Endothelial cell (in vitro differentiated cells): Measurements from ENCODE around the gene BNIP5. TPM values are rescaled to one million over a fixed set of nuclear protein-coding genes. Genes with fewer than 3 reads are reported as not detected.

Source experiments
- DNase-seq: peaks from one replicate; pipeline ENCODE4 v3.0.0; 2021; ENCODE audit warnings: low spot score
- H3K27ac Mint-ChIP-seq: one replicate; pipeline ENCODE4 v1.8.0; 2021; ENCODE audit warnings: mixed read lengths, inconsistent platforms; ENCODE audit not compliant: unreplicated experiment
- H3K27me3 Mint-ChIP-seq: one replicate; pipeline ENCODE4 v1.8.0; 2021; ENCODE audit warnings: mild to moderate bottlenecking, moderate library complexity, mixed read lengths, inconsistent platforms; ENCODE audit not compliant: unreplicated experiment
- H3K36me3 Mint-ChIP-seq: one replicate; pipeline ENCODE4 v1.8.0; 2021; ENCODE audit warnings: mild to moderate bottlenecking, low read depth, mixed read lengths, inconsistent platforms; ENCODE audit not compliant: unreplicated experiment
- H3K4me1 Mint-ChIP-seq: one replicate; pipeline ENCODE4 v1.8.0; 2021; ENCODE audit warnings: mild to moderate bottlenecking, mixed read lengths, inconsistent platforms; ENCODE audit not compliant: unreplicated experiment
- H3K4me3 Mint-ChIP-seq: one replicate; pipeline ENCODE4 v1.8.0; 2021; ENCODE audit warnings: mild to moderate bottlenecking, mixed read lengths, inconsistent platforms; ENCODE audit not compliant: unreplicated experiment
- H3K9me3 Mint-ChIP-seq: one replicate; pipeline ENCODE4 v1.8.0; 2021; ENCODE audit warnings: mixed read lengths, inconsistent platforms; ENCODE audit not compliant: unreplicated experiment
- total RNA-seq: library from RNA; stranded (reverse); fragmentation: NEBNext Ultra II Directional; extraction: Animal tissue kit (Norgen Biotek cat#: 25700); gene quantifications from one replicate; pipeline ENCODE4 v1.2.1, GENCODE V29; 2021; ENCODE audit not compliant: unreplicated experiment
- TF ChIP-seq, protein P1 (sequence below): fragments of 200-600 bp; sonication (generic); IDR thresholded peaks from one replicate; pipeline ENCODE4 v1.5.0; 2021; ENCODE audit warnings: antibody characterized with exemption; ENCODE audit not compliant: unreplicated experiment

Gene BNIP5
- total RNA-seq, 1 donor from 2014 or later: not detected

DNA sequence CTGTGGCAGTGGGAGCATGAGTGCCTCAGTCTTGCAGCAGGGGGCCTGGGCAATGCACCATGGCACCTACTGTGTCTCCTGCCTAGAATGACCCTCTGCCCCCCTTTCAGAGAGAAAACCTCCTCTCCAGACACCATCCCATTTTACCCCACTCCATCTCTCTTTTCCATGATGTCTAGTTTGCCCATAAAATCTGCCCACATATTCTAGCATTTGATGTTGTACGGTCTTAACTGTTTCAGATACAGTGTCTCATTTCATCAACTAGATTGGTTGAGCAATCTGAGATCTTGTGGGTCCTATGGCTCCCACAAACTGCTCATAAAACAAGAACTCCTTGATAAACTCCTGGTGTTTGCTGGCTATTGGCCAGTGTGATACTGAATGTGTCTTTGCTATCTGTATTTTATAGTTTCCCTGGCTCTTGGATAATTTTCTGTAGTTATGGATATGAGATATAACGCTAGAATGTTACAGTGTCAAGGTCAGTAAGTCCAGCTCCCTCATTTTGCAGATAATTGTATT, 58.7 kb downstream of the BNIP5 start:
- no peak overlapping the region for H3K27ac Mint-ChIP-seq
- H3K4me1 Mint-ChIP-seq: no peaks in the 10 kb centered on the region
- H3K27me3 Mint-ChIP-seq: peaks cover 3% of the 10 kb centered on the region
- TF ChIP-seq, protein P1, sequence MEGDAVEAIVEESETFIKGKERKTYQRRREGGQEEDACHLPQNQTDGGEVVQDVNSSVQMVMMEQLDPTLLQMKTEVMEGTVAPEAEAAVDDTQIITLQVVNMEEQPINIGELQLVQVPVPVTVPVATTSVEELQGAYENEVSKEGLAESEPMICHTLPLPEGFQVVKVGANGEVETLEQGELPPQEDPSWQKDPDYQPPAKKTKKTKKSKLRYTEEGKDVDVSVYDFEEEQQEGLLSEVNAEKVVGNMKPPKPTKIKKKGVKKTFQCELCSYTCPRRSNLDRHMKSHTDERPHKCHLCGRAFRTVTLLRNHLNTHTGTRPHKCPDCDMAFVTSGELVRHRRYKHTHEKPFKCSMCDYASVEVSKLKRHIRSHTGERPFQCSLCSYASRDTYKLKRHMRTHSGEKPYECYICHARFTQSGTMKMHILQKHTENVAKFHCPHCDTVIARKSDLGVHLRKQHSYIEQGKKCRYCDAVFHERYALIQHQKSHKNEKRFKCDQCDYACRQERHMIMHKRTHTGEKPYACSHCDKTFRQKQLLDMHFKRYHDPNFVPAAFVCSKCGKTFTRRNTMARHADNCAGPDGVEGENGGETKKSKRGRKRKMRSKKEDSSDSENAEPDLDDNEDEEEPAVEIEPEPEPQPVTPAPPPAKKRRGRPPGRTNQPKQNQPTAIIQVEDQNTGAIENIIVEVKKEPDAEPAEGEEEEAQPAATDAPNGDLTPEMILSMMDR: no peak
- DNase-seq: no peak
- no peaks in the 10 kb centered on the region for H3K36me3 Mint-ChIP-seq
- no peak overlapping the region for H3K4me3 Mint-ChIP-seq
- H3K9me3 Mint-ChIP-seq: no peaks in the 10 kb centered on the region

DNA sequence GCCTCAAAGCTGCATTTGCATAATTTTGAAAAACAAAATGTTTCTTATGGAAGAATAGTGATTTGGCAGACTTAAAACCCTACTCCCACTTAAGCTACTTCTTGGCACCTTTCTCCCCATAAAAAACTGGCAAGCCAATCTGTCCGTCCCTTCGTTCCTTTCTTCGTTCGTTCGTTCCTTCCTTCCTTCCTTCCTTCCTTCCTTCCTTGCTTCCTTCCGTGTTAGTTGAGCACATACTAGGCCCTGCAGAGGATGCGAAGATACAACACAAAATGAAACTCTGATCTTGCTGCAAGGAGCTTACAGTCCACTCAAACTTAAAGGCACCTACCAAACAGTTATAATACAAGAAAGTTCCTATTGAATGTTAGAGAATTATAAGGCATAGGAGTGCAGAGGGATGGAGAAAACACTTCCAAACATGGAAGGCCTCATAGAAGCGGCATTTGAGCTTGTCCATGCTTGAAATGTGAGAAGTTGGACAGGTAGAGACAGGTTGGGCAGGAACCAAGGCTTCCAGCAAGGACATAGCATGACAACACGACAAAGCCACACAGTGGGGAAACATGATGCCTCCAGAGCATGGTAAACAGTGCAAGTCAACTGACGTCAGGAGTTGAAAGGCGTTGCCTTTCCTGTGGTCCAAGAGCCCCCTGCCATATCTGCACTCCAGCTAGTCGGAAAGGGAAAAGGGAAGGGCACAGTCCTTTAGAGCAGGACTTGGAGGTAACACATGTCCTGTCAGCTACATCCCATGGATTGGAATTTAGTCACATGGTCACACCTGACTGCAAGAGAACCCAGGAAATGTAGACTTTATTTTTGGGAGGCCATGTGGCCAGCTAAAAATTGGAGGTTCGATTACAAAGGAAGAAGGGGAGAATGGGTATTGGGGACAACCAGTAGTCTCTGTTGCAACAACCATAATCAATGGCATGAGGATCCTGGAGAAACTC, 59.8 kb downstream of the BNIP5 start:
- Mint-ChIP-seq H3K9me3 (no peaks in the 10 kb centered on the region), H3K4me3 (no peak overlapping the region), H3K4me1 (peaks cover 4% of the 10 kb centered on the region), H3K36me3 (no peaks in the 10 kb centered on the region), H3K27ac (no peak overlapping the region), H3K27me3 (peaks cover 5% of the 10 kb centered on the region)
- TF ChIP-seq, protein P1: no peak
- DNase-seq: no peak

DNA sequence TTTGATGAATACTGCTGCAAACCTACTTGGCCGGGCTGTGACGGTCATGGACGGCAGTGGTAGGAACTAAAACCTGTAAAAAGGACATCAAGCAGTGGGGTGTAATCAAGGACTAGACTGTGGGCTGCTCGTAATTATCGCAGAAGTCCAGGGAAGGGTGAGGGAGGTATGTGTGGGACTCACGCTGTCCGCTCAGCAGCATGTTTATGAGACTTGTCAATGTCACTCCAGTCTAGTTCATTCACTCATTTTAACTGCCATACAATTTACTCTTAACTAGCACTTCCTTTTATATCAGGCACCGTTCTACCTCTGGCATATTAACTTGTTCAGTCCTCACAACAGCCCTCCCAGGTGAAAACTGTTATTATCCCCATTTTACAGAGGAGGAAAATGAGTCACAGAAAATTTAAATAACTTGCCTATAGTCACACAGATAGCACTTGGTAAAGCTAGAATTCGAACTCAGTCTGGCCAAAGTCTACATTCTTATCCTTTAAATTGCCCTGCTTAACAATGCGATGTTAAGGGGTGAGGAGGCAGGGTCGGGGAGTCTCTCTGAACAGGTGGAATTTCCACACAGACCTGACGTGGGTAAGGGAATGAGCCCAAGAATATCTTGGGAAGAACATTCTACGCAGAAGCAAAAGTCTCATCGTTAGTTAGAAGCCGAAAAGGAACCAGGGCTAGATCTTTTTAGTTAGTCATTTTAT, 62.7 kb downstream of the BNIP5 start:
- Mint-ChIP-seq H3K4me3 (no peak overlapping the region), H3K4me1 (peaks cover 4% of the 10 kb centered on the region), H3K36me3 (peaks cover 4% of the 10 kb centered on the region), H3K27ac (no peak overlapping the region), H3K27me3 (peaks cover 5% of the 10 kb centered on the region), H3K9me3 (no peaks in the 10 kb centered on the region)
- TF ChIP-seq, protein P1: no peak
- no peak for DNase-seq

DNA sequence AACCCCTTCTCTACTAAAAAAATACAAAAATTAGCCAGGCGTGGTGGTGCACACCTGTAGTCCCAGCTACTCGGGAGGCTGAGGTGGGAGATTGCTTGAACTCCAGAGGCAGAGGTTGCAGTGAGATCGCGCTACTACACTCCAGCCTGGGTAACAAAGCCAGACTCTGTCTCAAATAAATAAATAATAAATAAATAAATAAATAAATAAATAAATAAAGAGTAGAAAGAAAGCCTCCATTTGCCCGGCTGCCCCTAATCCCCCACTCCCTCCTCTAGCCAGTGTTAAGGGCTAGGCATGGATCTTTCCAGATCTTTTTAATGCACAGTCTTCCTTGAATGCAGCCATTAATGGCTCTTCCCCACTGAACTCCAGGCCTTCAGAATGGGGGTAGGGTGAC, 63.6 kb downstream of the BNIP5 start:
- Mint-ChIP-seq H3K9me3 (no peaks in the 10 kb centered on the region), H3K4me3 (no peak overlapping the region), H3K27ac (no peak overlapping the region), H3K27me3 (peaks cover 10% of the 10 kb centered on the region), H3K36me3 (peaks cover 4% of the 10 kb centered on the region), H3K4me1 (peaks cover 4% of the 10 kb centered on the region)
- TF ChIP-seq, protein P1: no peak
- no peak for DNase-seq
